ENCODE results near the gene CRMP1.

Gene CRMP1

GRCh38 chr4:5926598-5926997 is 33.7 kb upstream of the CRMP1 start:
- no peak for FAIRE-seq
- TF ChIP-seq CTCF (IDR thresholded peaks at IDR 0.05; ENCODE audit: insufficient read depth, missing control alignments) = no peak
- no peak for DNase-seq (ENCODE audit: insufficient read length, low spot score)

- no peak for TF ChIP-seq CTCF (IDR thresholded peaks at IDR 0.05; ENCODE audit: insufficient read depth, missing control alignments)
- DNase-seq (ENCODE audit: insufficient read length, low spot score) = no peak
- FAIRE-seq = no peak
These were observed 32.7 kb upstream of the CRMP1 start for GRCh38 chr4:5925419-5926200.

GRCh38 chr4:5924461-5925125 is 31.7 kb upstream of the CRMP1 start:
- TF ChIP-seq CTCF (IDR thresholded peaks at IDR 0.05; ENCODE audit: insufficient read depth, missing control alignments) = no peak
- FAIRE-seq (no peak), DNase-seq (ENCODE audit: insufficient read length, low spot score) (no peak)

- FAIRE-seq (no peak), DNase-seq (ENCODE audit: insufficient read length, low spot score) (no peak)
- no peak for TF ChIP-seq CTCF (IDR thresholded peaks at IDR 0.05; ENCODE audit: insufficient read depth, missing control alignments)
These were observed 30.5 kb upstream of the CRMP1 start for GRCh38 chr4:5923376-5923775.

- no peak for TF ChIP-seq CTCF (IDR thresholded peaks at IDR 0.05; ENCODE audit: insufficient read depth, missing control alignments)
- FAIRE-seq = no peak
These were observed 29.7 kb upstream of the CRMP1 start for GRCh38 chr4:5922556-5922955.

GRCh38 chr4:5921981-5922380 is 29.1 kb upstream of the CRMP1 start:
- no peak for TF ChIP-seq CTCF (IDR thresholded peaks at IDR 0.05; ENCODE audit: insufficient read depth, missing control alignments)
- no peak for FAIRE-seq
- DNase-seq (ENCODE audit: insufficient read length, low spot score) = no peak

More at GRCh38 chr4:5922556-5922955, 29.7 kb upstream of the CRMP1 start:
- DNase-seq (ENCODE audit: insufficient read length, low spot score) = no peak

Data from D721Med (cell line).